Measurements from ENCODE around the gene KLF17. TPM values are rescaled to one million over a fixed set of nuclear protein-coding genes. Genes with fewer than 3 reads are reported as not detected.
A peak's percentile ranks its signal among the peaks of the same experiment; 100 is the strongest.

KLF17 gene
- total RNA-seq, 1 donor: 0.36 TPM

DNA sequence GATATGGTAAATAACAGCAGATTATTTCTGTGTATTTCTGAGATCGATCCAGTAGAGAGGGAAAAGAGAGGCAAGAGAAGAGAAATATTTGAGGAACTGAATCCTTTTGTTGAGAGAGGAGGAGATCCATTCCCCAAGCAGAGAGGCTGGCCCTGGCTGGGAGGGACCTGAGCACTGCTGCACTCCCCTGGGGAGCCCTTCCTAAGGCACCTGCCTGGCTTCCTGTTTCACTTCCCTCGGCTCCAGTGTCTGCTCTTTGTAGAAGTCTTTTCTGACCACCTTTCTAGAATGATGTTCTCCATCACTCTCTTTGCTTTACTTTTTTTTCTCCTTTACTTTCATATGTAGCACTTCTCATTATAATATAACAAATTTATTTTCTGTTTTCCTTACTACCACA is 45.1 kb upstream of the KLF17 start:
- H4K20me1 ChIP-seq (ENCODE audit: insufficient read depth, low read length): no peaks in the 10 kb centered on the region
- H3K4me3 ChIP-seq (ENCODE audit: insufficient read depth, low read length): no peak overlapping the region
- H3K4me1 ChIP-seq (ENCODE audit: insufficient read depth, low read length): peaks cover 8% of the 10 kb centered on the region
- no peaks in the 10 kb centered on the region for H3K9me3 ChIP-seq (ENCODE audit: low read depth, low read length)
- no peaks in the 10 kb centered on the region for H3K36me3 ChIP-seq (ENCODE audit: insufficient read depth, low read length)
- H3K4me2 ChIP-seq (ENCODE audit: insufficient read depth, low read length): no peak overlapping the region
- no peak for DNase-seq (ENCODE audit: insufficient read length, low spot score, missing footprints)
- TF ChIP-seq, protein P1, sequence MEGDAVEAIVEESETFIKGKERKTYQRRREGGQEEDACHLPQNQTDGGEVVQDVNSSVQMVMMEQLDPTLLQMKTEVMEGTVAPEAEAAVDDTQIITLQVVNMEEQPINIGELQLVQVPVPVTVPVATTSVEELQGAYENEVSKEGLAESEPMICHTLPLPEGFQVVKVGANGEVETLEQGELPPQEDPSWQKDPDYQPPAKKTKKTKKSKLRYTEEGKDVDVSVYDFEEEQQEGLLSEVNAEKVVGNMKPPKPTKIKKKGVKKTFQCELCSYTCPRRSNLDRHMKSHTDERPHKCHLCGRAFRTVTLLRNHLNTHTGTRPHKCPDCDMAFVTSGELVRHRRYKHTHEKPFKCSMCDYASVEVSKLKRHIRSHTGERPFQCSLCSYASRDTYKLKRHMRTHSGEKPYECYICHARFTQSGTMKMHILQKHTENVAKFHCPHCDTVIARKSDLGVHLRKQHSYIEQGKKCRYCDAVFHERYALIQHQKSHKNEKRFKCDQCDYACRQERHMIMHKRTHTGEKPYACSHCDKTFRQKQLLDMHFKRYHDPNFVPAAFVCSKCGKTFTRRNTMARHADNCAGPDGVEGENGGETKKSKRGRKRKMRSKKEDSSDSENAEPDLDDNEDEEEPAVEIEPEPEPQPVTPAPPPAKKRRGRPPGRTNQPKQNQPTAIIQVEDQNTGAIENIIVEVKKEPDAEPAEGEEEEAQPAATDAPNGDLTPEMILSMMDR (IDR thresholded peaks at IDR 0.05; ENCODE audit: extremely low read depth, low read depth, low read length): no peak
- no peak overlapping the region for H3K27ac ChIP-seq (ENCODE audit: low read depth, low read length)
- H2AFZ ChIP-seq (ENCODE audit: low read length): no peak overlapping the region
- H3K27me3 ChIP-seq (ENCODE audit: insufficient read depth, low read length): no peaks in the 10 kb centered on the region
- no peaks in the 10 kb centered on the region for H3K79me2 ChIP-seq (ENCODE audit: insufficient read depth, low read length)

DNA sequence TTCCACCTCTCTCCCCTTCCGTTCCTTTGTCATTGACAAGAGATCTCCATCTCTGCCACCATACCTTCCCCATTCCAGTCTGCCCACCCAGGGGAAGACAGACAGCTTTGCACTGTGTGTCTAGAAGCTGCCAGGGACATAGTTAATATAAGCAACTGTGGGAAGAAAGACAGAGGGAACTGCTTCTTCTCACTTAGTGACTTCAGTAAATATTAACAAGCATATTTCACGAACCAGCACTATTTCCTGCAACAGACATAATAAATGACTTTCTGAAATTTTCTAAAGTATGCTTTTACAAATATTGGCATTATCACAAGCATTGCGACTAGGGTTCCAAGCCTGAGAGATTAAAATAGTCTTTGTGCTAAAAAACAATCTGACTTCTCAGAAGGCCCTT is 44.2 kb upstream of the KLF17 start:
- no peak for DNase-seq (ENCODE audit: insufficient read length, low spot score, missing footprints)
- Histone ChIP-seq H3K27ac (ENCODE audit: low read depth, low read length) (no peak overlapping the region), H3K4me1 (ENCODE audit: insufficient read depth, low read length) (peaks cover 8% of the 10 kb centered on the region), H3K27me3 (ENCODE audit: insufficient read depth, low read length) (no peaks in the 10 kb centered on the region), H3K4me2 (ENCODE audit: insufficient read depth, low read length) (no peak overlapping the region), H3K9me3 (ENCODE audit: low read depth, low read length) (no peaks in the 10 kb centered on the region), H4K20me1 (ENCODE audit: insufficient read depth, low read length) (no peaks in the 10 kb centered on the region), H3K4me3 (ENCODE audit: insufficient read depth, low read length) (no peak overlapping the region), H3K79me2 (ENCODE audit: insufficient read depth, low read length) (no peaks in the 10 kb centered on the region), H2AFZ (ENCODE audit: low read length) (peak overlapping the region; percentile 3), H3K36me3 (ENCODE audit: insufficient read depth, low read length) (no peaks in the 10 kb centered on the region)
- TF ChIP-seq, protein P1 (IDR thresholded peaks at IDR 0.05; ENCODE audit: extremely low read depth, low read depth, low read length): no peak

DNA sequence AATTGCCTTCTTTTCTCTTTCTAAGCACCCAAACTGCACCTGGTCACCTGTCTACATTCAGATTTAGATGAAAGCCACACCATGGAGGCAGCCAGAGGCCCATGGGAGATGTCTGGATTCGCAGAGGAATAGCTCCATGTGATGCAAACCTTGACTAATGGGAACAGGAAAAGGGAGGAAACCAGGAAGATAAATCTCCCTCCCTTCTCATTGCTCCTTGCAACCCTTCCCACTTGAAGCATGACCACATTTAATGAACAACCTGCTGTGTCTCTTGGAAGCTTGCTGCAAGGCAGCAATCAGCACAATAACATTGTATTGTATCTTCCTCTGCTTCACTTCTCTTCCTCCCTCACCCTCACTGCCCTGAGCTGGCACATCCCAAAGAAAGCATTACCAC is 42.6 kb upstream of the KLF17 start:
- Histone ChIP-seq H3K4me1 (ENCODE audit: insufficient read depth, low read length) (peaks cover 8% of the 10 kb centered on the region), H3K4me2 (ENCODE audit: insufficient read depth, low read length) (no peak overlapping the region), H3K27ac (ENCODE audit: low read depth, low read length) (no peak overlapping the region), H3K79me2 (ENCODE audit: insufficient read depth, low read length) (no peaks in the 10 kb centered on the region), H3K36me3 (ENCODE audit: insufficient read depth, low read length) (no peaks in the 10 kb centered on the region), H3K4me3 (ENCODE audit: insufficient read depth, low read length) (no peak overlapping the region), H2AFZ (ENCODE audit: low read length) (no peak overlapping the region), H4K20me1 (ENCODE audit: insufficient read depth, low read length) (no peaks in the 10 kb centered on the region), H3K9me3 (ENCODE audit: low read depth, low read length) (no peaks in the 10 kb centered on the region), H3K27me3 (ENCODE audit: insufficient read depth, low read length) (no peaks in the 10 kb centered on the region)
- TF ChIP-seq, protein P1 (IDR thresholded peaks at IDR 0.05; ENCODE audit: extremely low read depth, low read depth, low read length): no peak
- DNase-seq (ENCODE audit: insufficient read length, low spot score, missing footprints): no peak

DNA sequence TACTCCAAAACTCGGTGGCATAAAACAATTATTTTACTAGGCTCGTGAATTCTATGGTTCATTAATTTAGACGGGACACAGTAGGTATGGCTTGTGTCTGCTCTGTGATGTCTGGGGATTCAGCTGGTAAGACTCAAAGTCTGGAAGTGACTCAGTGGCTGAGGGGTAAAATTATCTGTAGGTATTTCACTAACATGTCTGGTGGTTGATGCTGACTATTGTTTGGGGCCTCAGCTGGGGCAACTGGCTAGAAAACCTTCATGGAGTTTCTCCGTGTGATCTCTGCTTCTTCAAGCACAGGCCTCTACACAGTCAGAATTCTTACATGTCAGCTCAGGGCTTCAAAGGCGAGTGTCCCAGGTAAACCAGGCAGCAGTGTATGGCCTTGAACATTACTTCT is 41.2 kb upstream of the KLF17 start:
- Histone ChIP-seq H3K36me3 (ENCODE audit: insufficient read depth, low read length) (no peaks in the 10 kb centered on the region), H3K27me3 (ENCODE audit: insufficient read depth, low read length) (no peaks in the 10 kb centered on the region), H3K4me3 (ENCODE audit: insufficient read depth, low read length) (no peak overlapping the region), H3K9me3 (ENCODE audit: low read depth, low read length) (no peaks in the 10 kb centered on the region), H4K20me1 (ENCODE audit: insufficient read depth, low read length) (no peaks in the 10 kb centered on the region), H3K4me2 (ENCODE audit: insufficient read depth, low read length) (no peak overlapping the region), H3K27ac (ENCODE audit: low read depth, low read length) (no peak overlapping the region), H3K79me2 (ENCODE audit: insufficient read depth, low read length) (no peaks in the 10 kb centered on the region), H2AFZ (ENCODE audit: low read length) (no peak overlapping the region), H3K4me1 (ENCODE audit: insufficient read depth, low read length) (no peaks in the 10 kb centered on the region)
- no peak for DNase-seq (ENCODE audit: insufficient read length, low spot score, missing footprints)
- TF ChIP-seq, protein P1 (IDR thresholded peaks at IDR 0.05; ENCODE audit: extremely low read depth, low read depth, low read length): no peak
